Large intestine (tissue), 3 donors: ENCODE data around the gene LATS2. TPM values are rescaled to one million over a fixed set of nuclear protein-coding genes. Genes with fewer than 3 reads are reported as not detected.

Experiments
- DNase-seq, 2 donors: peaks; one replicate each; pipeline versions ENCODE4 v3.0.0 to v3.0.0-alpha.2; 2013
- H3K27ac ChIP-seq: one replicate; pipeline ENCODE4 v1.5.1; 2013; ENCODE audit warnings: low read length
- H3K27me3 ChIP-seq: 2 replicates; pipeline ENCODE4 v1.6.1; 2013; ENCODE audit warnings: low read length; ENCODE audit not compliant: control insufficient read depth, insufficient read depth
- H3K36me3 ChIP-seq: 2 replicates; pipeline ENCODE4 v1.6.1; 2013; ENCODE audit warnings: low read length; ENCODE audit not compliant: control insufficient read depth, insufficient read depth
- H3K4me1 ChIP-seq: one replicate; pipeline ENCODE4 v1.6.1; 2013; ENCODE audit warnings: low read length; ENCODE audit not compliant: control insufficient read depth, insufficient read depth
- H3K4me3 ChIP-seq: one replicate; pipeline ENCODE4 v1.5.1; 2013; ENCODE audit warnings: low read length
- H3K9me3 ChIP-seq: one replicate; pipeline ENCODE4 v1.6.1; 2013; ENCODE audit warnings: mild to moderate bottlenecking, low read depth, low read length, moderate library complexity; ENCODE audit not compliant: control insufficient read depth
- WGBS: methylation state at CpG from one replicate; pipeline ENCODE4 v1.1.5; 2013; ENCODE audit warnings: low lambda C conversion rate; ENCODE audit not compliant: insufficient coverage; 5-methylcytosine and 5-hydroxymethylcytosine counted together
- polyA plus RNA-seq: library from polyadenylated mRNA; unstranded; fragments of 120-200 nt; gene quantifications from one replicate; pipeline ENCODE4 v1.2.1, GENCODE V29; 2013

The LATS2 gene
- polyA plus RNA-seq, 1 donor: 7.4 TPM

- Histone ChIP-seq H3K4me3 (no peak overlapping the region), H3K27ac (no peak overlapping the region), H3K36me3 (peaks cover 10% of the 10 kb centered on the region), H3K9me3 (no peaks in the 10 kb centered on the region), H3K4me1 (no peaks in the 10 kb centered on the region), H3K27me3 (no peaks in the 10 kb centered on the region)
- DNase-seq: no peak
- WGBS: no CpG with 5 or more reads among the region's 6 CpGs
These were observed 12.3 kb downstream of the LATS2 start for GRCh38 chr13:21048901-21049698.

GRCh38 chr13:21047591-21048282, 13.6 kb downstream of the LATS2 start:
- no peak overlapping the region for H3K4me3 ChIP-seq
- peaks cover 10% of the 10 kb centered on the region for H3K36me3 ChIP-seq
- no peaks in the 10 kb centered on the region for H3K9me3 ChIP-seq
- no peaks in the 10 kb centered on the region for H3K27me3 ChIP-seq
- H3K27ac ChIP-seq: no peak overlapping the region
- H3K4me1 ChIP-seq: no peaks in the 10 kb centered on the region
- 100% methylated on average over 3 of the region's 10 CpGs for WGBS
- no peak for DNase-seq

GRCh38 chr13:21047087-21047486, 14.3 kb downstream of the LATS2 start:
- Histone ChIP-seq H3K4me1 (no peaks in the 10 kb centered on the region), H3K27me3 (no peaks in the 10 kb centered on the region), H3K36me3 (peaks cover 13% of the 10 kb centered on the region), H3K27ac (no peak overlapping the region), H3K4me3 (no peak overlapping the region), H3K9me3 (no peaks in the 10 kb centered on the region)
- DNase-seq: no peak
- no CpG with 5 or more reads among the region's 9 CpGs for WGBS

- Histone ChIP-seq H3K27me3 (no peaks in the 10 kb centered on the region), H3K9me3 (no peaks in the 10 kb centered on the region), H3K36me3 (peaks cover 13% of the 10 kb centered on the region), H3K27ac (no peak overlapping the region), H3K4me3 (no peak overlapping the region), H3K4me1 (no peaks in the 10 kb centered on the region)
- DNase-seq: no peak
- 84% methylated on average over 7 of the region's 7 CpGs for whole genome bisulfite sequencing
These were observed 15.2 kb downstream of the LATS2 start for GRCh38 chr13:21046203-21046602.

- Histone ChIP-seq H3K9me3 (no peaks in the 10 kb centered on the region), H3K4me3 (no peak overlapping the region), H3K27ac (no peak overlapping the region), H3K27me3 (no peaks in the 10 kb centered on the region), H3K36me3 (peaks cover 13% of the 10 kb centered on the region), H3K4me1 (no peaks in the 10 kb centered on the region)
- 98% methylated on average over 5 of the region's 5 CpGs for WGBS
- no peak for DNase-seq
These were observed 16.3 kb downstream of the LATS2 start for GRCh38 chr13:21045100-21045499.

GRCh38 chr13:21043898-21044297, 17.5 kb downstream of the LATS2 start:
- Histone ChIP-seq H3K4me1 (no peaks in the 10 kb centered on the region), H3K9me3 (no peaks in the 10 kb centered on the region), H3K27ac (no peak overlapping the region), H3K4me3 (no peak overlapping the region), H3K27me3 (no peaks in the 10 kb centered on the region), H3K36me3 (peaks cover 13% of the 10 kb centered on the region)
- 40% methylated on average over 1 of the region's 2 CpGs for WGBS
- no peak for DNase-seq

GRCh38 chr13:21040120-21040826, 21.1 kb downstream of the LATS2 start:
- 73% methylated on average over 5 of the region's 15 CpGs for WGBS
- Histone ChIP-seq H3K27me3 (no peaks in the 10 kb centered on the region), H3K36me3 (peaks cover 7% of the 10 kb centered on the region), H3K4me1 (no peaks in the 10 kb centered on the region), H3K9me3 (no peaks in the 10 kb centered on the region), H3K4me3 (no peak overlapping the region), H3K27ac (no peak overlapping the region)
- no peak for DNase-seq

- Histone ChIP-seq H3K27me3 (no peaks in the 10 kb centered on the region), H3K36me3 (peaks cover 3% of the 10 kb centered on the region), H3K4me1 (no peaks in the 10 kb centered on the region), H3K27ac (no peak overlapping the region), H3K9me3 (no peaks in the 10 kb centered on the region), H3K4me3 (no peak overlapping the region)
- 72% methylated on average over 2 of the region's 6 CpGs for WGBS
- no peak for DNase-seq
These were observed 22.1 kb downstream of the LATS2 start for GRCh38 chr13:21039097-21039800.

GRCh38 chr13:21037656-21038055, 23.7 kb downstream of the LATS2 start:
- Histone ChIP-seq H3K27me3 (no peaks in the 10 kb centered on the region), H3K36me3 (peaks cover 3% of the 10 kb centered on the region), H3K4me1 (no peaks in the 10 kb centered on the region), H3K9me3 (no peaks in the 10 kb centered on the region), H3K4me3 (no peak overlapping the region), H3K27ac (no peak overlapping the region)
- no peak for DNase-seq
- WGBS: no CpG with 5 or more reads among the region's 8 CpGs

GRCh38 chr13:21035498-21035897, 25.9 kb downstream of the LATS2 start:
- Histone ChIP-seq H3K36me3 (no peaks in the 10 kb centered on the region), H3K27me3 (no peaks in the 10 kb centered on the region), H3K4me3 (no peak overlapping the region), H3K27ac (no peak overlapping the region), H3K4me1 (no peaks in the 10 kb centered on the region), H3K9me3 (no peaks in the 10 kb centered on the region)
- no peak for DNase-seq
- no CpG with 5 or more reads among the region's 5 CpGs for WGBS
